HG02642 (cell line): ENCODE measurements around the gene ZGPAT.

ENCODE experiments used
- ATAC-seq: cut with Tn5 transposase; IDR thresholded peaks from one replicate; pipeline ENCODE4 v1.9.1; 2021; ENCODE audit warnings: mild to moderate bottlenecking; ENCODE audit not compliant: unreplicated experiment, poor library complexity

ZGPAT gene

DNA sequence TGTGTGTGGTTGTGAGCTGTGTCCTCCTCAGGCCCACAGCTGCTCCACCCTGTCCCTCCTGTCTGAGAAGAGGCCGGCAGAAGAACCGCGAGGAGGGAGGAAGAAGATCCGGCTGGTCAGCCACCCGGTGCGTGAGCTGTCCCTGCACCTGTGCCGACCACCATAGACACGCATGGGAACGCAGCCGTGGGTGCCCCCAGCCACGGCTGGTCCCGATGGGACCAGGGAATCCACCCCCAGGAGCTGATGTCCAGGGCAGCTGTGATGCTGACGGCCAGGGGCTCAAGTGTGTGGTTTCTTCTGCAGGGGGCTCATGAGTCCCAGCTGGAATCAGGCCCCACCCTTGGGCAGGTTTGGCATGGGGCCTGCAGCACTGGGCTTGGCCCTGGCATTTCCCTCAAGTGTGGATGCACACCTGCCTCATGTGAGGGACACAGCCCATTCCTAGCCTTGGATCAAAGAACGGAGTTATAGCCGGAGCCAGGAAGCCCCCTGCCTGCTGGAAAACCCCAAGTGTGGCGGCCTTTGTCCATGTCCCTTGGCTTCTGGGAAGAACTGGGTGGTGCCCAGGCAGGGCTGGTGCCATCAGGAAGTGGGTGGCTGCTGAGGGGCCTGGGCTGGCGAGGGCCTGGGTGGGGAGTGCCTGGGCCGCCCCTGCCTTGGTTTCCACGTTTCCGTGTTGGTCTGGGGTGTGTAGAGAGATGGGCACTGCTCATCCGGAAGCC is 16.0 kb upstream of the ZGPAT start:
- no peak for ATAC-seq

- no peak for ATAC-seq
Observed at GRCh38 chr20:63692436-63693082, 15.3 kb upstream of the ZGPAT start.

DNA sequence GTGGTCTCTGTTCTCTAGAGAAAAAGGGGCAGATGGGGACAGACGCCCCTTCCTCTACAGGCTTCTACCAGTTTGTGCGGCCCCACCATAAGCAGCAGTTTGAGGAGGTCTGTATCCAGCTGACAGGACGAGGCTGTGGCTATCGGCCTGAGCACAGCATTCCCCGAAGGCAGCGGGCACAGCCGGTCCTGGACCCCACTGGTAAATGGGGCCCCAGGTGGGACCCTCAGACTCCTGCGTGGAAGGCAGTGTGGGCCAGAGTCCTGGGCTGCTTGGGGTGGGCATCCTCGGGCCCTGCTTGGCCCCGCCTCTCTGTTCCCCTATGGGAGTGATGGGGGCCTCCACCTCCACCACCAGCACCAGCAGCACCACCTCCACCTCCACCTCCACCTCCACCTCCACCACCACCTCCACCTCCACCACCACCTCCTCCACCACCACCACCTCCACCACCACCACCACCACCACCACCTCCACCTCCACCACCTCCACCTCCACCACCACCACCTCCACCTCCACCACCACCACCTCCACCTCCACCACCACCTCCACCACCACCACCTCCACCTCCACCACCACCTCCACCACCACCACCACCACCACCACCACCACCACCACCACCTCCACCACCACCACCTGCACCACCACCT is 14.6 kb upstream of the ZGPAT start:
- no peak for ATAC-seq

GRCh38 chr20:63693733-63694583 is 13.9 kb upstream of the ZGPAT start:
- ATAC-seq: no peak

DNA sequence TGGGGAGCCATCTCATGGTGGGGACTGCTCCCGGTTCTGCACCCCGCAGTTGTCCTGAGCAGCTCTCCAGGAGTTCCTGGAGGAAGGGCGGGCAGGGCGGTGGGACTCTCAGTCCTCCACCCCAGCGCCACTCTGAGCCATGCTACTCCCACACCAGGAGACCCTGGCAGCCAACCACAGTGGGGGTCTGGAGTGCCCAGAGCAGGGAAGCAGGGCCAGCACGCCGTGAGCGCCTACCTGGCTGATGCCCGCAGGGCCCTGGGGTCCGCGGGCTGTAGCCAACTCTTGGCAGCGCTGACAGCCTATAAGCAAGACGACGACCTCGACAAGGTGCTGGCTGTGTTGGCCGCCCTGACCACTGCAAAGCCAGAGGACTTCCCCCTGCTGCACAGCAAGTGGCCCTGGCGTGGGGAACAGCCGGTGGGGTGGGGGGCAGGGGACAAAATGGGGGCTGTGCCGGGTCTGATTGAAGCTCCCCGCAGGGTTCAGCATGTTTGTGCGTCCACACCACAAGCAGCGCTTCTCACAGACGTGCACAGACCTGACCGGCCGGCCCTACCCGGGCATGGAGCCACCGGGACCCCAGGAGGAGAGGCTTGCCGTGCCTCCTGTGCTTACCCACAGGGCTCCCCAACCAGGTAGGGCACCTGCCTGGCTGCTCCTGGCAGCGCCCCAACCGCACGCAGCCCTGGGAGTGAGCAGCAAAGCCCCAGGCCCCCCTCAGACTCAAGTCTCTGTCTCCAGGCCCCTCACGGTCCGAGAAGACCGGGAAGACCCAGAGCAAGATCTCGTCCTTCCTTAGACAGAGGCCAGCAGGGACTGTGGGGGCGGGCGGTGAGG is 13.0 kb upstream of the ZGPAT start:
- ATAC-seq: no peak

- no peak for ATAC-seq
Observed at GRCh38 chr20:63695424-63696305, 12.2 kb upstream of the ZGPAT start.

- ATAC-seq: no peak
Observed at GRCh38 chr20:63696306-63696627, 11.6 kb upstream of the ZGPAT start.

GRCh38 chr20:63696628-63697356 is 11.0 kb upstream of the ZGPAT start, which contains the start of gene TNFRSF6B:
Gene TNFRSF6B (plus strand): TSS chr20:63696652. CDS start chr20:63696768, 116 bp downstream.
- no peak for ATAC-seq

DNA sequence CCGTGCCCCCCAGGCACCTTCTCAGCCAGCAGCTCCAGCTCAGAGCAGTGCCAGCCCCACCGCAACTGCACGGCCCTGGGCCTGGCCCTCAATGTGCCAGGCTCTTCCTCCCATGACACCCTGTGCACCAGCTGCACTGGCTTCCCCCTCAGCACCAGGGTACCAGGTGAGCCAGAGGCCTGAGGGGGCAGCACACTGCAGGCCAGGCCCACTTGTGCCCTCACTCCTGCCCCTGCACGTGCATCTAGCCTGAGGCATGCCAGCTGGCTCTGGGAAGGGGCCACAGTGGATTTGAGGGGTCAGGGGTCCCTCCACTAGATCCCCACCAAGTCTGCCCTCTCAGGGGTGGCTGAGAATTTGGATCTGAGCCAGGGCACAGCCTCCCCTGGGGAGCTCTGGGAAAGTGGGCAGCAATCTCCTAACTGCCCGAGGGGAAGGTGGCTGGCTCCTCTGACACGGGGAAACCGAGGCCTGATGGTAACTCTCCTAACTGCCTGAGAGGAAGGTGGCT is 10.4 kb upstream of the ZGPAT start:
- ATAC-seq: no peak

DNA sequence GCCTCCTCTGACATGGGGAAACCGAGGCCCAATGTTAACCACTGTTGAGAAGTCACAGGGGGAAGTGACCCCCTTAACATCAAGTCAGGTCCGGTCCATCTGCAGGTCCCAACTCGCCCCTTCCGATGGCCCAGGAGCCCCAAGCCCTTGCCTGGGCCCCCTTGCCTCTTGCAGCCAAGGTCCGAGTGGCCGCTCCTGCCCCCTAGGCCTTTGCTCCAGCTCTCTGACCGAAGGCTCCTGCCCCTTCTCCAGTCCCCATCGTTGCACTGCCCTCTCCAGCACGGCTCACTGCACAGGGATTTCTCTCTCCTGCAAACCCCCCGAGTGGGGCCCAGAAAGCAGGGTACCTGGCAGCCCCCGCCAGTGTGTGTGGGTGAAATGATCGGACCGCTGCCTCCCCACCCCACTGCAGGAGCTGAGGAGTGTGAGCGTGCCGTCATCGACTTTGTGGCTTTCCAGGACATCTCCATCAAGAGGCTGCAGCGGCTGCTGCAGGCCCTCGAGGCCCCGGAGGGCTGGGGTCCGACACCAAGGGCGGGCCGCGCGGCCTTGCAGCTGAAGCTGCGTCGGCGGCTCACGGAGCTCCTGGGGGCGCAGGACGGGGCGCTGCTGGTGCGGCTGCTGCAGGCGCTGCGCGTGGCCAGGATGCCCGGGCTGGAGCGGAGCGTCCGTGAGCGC is 9.8 kb upstream of the ZGPAT start:
- ATAC-seq: no peak

DNA sequence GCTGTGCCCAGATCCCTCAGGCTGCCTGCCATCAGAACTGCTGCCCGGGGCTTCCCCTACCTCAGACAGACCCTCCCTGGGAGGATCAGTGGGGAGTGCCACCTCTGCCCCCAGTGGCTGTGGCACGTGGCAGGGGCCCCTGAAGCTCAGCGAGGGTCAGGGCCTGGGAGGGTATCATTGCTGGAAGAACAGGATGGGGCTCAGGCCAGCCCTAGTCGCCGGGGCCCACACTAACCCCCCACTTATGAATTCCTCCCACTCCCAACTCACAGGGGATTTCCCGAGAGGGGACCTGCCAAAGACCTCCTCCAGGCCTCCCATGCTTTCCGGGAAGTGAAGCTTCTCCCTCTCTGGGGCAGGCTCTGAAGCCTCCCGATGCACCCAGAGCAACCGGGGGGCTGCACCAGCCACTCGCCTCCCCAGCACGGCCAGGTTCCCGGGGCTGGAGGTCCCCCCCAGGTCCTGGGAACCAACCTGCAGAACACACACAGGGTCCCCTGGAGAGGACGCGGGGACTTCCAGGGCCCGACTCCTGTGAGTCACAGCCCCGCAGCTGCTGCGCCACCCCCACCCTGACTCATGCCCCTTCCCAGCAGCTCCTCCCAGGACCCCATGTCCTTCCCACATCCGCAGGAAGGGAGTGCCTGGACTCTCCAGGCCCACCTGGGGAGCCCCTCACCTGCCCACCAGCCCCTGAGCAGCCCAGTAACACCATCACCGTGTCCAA is 8.9 kb upstream of the ZGPAT start:
- ATAC-seq: no peak

GRCh38 chr20:63699466-63700198 is 8.2 kb upstream of the ZGPAT start:
- no peak for ATAC-seq

GRCh38 chr20:63700199-63701050 is 7.4 kb upstream of the ZGPAT start:
- ATAC-seq: no peak

DNA sequence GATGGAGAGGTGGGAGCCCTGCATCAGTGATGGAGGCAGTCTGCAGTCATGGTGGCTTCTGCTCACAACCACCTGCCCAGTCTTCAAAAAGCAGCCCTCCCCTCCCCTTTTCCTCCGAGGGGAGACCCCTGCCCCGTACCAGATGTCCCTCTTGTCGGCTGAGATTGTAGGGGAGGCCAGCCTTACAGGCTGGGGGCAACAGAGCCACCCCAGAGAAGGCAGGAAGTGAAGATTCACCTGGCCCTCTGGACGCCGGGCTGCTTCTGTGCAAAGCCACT is 6.8 kb upstream of the ZGPAT start:
- no peak for ATAC-seq

DNA sequence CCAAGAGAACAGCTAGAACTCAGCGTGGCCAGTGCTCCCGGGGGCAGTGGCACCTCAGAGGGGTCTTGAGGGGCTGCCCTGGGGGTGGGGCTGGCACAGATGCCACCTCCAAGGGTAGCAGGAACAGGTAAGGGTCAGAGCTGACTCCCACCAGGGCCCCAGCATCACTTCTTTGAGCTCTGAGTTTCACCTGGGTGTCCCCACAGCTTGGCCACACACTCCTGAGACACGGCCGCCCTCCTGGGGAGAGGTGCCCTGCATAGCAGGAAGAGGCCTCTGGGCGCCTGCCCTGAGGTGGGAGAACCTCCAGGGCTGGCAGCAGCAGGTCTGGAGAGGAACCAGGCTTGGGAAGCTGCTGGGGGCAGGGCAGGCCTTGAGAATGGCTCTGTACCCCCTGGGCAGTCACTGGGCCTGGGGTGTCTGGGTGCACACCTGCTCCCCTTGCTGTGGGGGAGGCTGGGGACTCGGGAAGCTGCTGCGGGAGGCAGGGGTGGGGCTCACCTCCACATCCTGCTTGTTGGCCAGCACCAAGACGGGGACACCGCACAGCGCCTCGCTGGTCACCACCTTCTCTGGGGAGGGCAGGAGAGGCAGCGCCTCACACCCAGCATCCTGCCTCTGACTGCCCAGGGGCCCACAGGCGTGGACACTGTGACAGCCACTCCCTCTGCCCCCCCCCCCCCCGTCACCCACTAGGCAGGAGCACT is 6.4 kb upstream of the ZGPAT start:
- no peak for ATAC-seq
